HL-60/S4 treated with retinoic acid at 250 ng/mL for 4 days and 3 days (cell line): ENCODE data around the gene TMEM62.

Experiments
- in situ Hi-C: fragments of 300-500 bp; cut with MboI; formaldehyde crosslinking; loops from 2 replicates; pipeline ENCODE4 v1.7.0; 2022; ENCODE audit warnings: low sequenced_read_pairs

TMEM62 gene

DNA sequence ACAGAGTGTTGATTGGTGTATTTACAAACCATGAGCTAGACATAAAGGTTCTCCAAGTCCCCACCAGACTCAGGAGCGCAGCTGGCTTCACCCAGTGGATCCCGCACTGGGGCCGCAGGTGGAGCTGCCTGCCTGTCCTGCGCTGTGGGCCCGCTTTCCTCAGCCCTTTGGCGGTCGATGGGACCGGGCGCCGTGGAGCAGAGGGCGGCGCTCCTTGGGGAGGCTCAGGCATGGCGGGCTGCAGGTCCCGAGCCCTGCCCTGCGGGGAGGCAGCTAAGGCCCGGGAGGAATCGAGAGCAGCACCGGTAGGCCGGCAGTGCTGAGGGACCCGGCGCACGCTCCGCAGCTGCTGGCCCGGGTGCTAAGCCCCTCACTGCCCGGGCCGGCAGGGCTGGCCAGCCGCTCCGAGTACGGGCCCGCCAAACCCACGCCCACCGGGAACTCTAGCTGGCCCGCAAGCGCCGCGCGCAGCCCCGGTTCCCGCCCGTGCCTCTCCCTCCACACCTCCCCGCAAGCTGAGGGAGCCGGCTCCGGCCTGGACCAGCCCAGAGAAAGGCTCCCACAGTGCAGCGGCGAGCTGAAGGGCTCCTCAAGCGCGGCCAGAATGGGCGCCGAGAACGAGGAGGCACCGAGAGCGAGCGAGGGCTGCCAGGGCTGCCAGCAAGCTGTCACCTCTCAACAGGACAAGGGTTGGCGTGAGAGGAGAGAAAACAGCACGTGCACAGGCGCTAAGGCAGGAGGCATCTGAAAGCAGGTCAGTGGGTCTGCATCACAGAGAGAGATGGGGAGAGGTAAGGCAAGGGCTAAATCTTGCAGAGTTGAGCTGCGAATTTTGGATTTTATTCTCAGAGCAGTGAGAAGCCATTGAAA is 93.3 kb downstream of the TMEM62 start:
- in situ Hi-C loops: no loop called here

DNA sequence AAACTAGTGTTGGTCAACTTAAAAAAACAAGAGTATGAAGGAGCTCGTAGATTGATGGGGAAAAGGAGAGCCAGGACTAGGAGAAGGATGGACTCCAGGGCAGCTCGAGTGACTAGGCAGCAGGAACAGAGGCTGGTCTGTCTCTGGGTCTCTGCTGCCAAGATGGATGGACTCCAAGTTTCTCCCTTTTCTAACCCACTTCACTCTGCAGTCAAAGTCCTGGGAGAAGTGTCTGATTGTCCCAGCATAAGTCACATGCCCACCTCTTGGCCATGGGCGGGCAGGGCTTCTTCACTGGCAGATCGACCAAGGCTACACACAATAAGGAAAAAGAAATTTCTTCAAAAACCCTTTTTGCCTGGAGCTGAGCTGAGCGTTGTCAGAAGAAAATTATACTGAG is 96.6 kb downstream of the TMEM62 start:
- in situ Hi-C loops: loop anchor here (5.0 kb wide), 1 partner anchor 37 kb away; the partner anchor contains the start of gene TGM5

DNA sequence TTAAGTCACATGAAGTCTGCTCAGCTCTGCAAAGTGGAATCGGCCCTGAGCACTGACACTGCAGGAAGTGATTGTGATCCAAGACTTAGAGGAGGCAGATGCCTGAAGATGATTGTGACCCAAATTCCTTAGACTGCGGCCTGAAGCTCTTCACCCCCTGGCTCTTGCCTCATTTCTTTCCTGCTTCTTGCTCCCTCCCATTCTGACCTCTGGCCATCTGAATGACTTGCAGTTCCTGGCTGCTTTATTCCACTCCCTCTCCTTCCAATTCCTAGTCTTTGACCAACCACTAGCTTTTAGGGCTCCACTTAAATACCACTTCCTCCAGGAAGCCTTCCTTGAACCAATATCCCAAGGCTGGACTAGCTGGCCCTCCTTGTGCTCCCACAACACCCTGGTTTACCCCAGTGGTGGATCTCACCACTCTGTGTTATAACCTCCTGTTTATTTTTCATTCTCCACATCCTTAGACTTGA is 97.3 kb downstream of the TMEM62 start:
- in situ Hi-C loops: loop anchor here (5.0 kb wide), 1 partner anchor 37 kb away; the partner anchor contains the start of gene TGM5

DNA sequence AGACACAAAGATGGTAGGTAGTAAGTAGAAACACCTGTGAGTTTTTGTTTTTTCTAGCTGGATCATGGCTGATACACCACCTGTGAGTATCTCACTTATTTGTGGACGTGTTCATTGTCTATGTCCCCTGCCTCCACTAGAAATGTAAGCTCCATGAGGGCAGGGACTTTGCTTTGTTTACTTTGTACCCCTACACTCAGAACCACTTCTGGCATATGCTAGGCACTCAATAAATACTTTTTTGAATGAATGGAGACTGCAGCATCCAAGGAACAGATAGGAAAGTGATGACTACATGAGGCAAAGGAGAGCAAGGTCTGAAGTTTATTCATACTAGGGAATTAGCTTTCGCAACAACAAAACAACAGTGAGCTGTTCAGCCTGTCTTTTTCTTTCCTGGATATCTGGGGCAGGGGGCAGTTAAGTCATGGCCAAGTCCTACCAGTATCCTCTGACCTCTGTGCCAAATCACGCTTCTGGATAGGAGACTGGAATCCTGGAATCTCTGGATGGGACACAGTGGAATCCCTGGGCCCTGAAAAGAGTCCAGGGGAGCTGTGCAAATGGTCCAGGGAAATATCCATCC is 99.0 kb downstream of the TMEM62 start:
- in situ Hi-C loops: loop anchor here (5.0 kb wide), 1 partner anchor 35 kb away; the partner anchor contains the start of gene TGM5
